Prostate gland (tissue), 2 donors: ENCODE results near the gene LTV1. TPM values are rescaled to one million over a fixed set of nuclear protein-coding genes. Genes with fewer than 3 reads are reported as not detected.

Source experiments
- DNase-seq: peaks from one replicate; pipeline ENCODE4 v3.0.0-alpha.2; 2019; ENCODE audit warnings: low spot score
- H3K27ac ChIP-seq, 2 donors: fragments of 200-600 bp; sonication (generic); 2 replicates each; pipeline ENCODE4 v1.5.1; 2017 to 2019
- H3K27me3 ChIP-seq: fragments of 200-600 bp; sonication (generic); replicated peaks from 2 replicates; pipeline ENCODE4 v1.5.1; 2019; ENCODE audit not compliant: insufficient read depth
- H3K36me3 ChIP-seq, 2 donors: fragments of 200-600 bp; sonication (generic); 1 replicate in 1 of 2; 2 replicates in 1 of 2; pipeline versions ENCODE4 v1.5.1 to v1.8.1; 2017 to 2019
- H3K4me1 ChIP-seq: fragments of 200-600 bp; sonication (generic); replicated peaks from 2 replicates; pipeline ENCODE4 v1.5.1; 2019
- H3K4me3 ChIP-seq, 2 donors: fragments of 200-600 bp; sonication (generic); 2 replicates each; pipeline ENCODE4 v1.5.1; 2017 to 2019
- H3K9me3 ChIP-seq: fragments of 200-600 bp; sonication (generic); 2 replicates; pipeline ENCODE4 v1.5.1; 2017
- POLR2A ChIP-seq: fragments of 450-650 bp; IDR thresholded peaks from one replicate; pipeline ENCODE4 v1.6.1; 2016; ENCODE audit warnings: antibody characterized with exemption, mild to moderate bottlenecking
- POLR2AphosphoS5 ChIP-seq: sonication (generic); formaldehyde crosslinking; IDR thresholded peaks from one replicate; pipeline ENCODE4 v1.6.1; 2017; ENCODE audit warnings: antibody characterized with exemption
- WGBS: methylation state at CpG from one replicate; pipeline ENCODE4 v1.1.5; 2018; 5-methylcytosine and 5-hydroxymethylcytosine counted together
- intact Hi-C: fragments of 100-400 bp; cut with DNase I; formaldehyde crosslinking; loops from one replicate; pipeline ENCODE4 v1.14.2; 2022
- total RNA-seq, 2 donors: library from RNA; depleted of rRNA; stranded (reverse); fragments of >200 nt; gene quantifications; one replicate each; pipeline ENCODE4 v1.1.0, GENCODE V29; 2016
- TF ChIP-seq, protein P1 (sequence below), 4 experiments: fragments of 200-600 bp in 2 of 4; fragments of 450-650 bp in 2 of 4; sonication (generic) in 2 of 4; IDR thresholded peaks; 1 replicate in 3 of 4; 2 replicates in 1 of 4; pipeline ENCODE4 v1.5.1; 2016 to 2019; ENCODE audit warnings: antibody characterized with exemption in 4 of 4, mild to moderate bottlenecking in 2 of 4, moderate library complexity in 2 of 4

LTV1 gene
- total RNA-seq, 2 donors from 2014 or later: 7.8 to 14.4 TPM

DNA sequence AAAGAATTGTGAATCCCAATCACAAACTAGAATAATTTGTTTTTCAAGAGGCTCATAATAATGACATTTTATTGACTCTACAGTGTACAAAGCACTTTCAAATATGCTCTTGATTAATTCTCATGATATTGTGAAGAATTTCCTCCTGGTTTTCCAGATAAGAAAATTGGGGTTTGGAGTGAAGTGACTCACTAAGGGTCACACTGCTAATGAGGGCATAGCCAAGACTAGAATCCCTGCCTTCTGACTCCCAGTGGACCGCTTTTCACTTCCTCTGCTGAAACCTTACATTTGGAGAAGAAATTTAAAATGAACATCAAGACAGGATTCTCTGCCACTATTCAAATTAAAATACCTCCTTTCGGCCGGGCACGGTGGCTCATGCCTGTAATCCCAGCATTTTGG, 38.3 kb upstream of the LTV1 start:
- WGBS: 72% methylated on average over 4 of the region's 4 CpGs
- H3K9me3 ChIP-seq: no peaks in the 10 kb centered on the region

DNA sequence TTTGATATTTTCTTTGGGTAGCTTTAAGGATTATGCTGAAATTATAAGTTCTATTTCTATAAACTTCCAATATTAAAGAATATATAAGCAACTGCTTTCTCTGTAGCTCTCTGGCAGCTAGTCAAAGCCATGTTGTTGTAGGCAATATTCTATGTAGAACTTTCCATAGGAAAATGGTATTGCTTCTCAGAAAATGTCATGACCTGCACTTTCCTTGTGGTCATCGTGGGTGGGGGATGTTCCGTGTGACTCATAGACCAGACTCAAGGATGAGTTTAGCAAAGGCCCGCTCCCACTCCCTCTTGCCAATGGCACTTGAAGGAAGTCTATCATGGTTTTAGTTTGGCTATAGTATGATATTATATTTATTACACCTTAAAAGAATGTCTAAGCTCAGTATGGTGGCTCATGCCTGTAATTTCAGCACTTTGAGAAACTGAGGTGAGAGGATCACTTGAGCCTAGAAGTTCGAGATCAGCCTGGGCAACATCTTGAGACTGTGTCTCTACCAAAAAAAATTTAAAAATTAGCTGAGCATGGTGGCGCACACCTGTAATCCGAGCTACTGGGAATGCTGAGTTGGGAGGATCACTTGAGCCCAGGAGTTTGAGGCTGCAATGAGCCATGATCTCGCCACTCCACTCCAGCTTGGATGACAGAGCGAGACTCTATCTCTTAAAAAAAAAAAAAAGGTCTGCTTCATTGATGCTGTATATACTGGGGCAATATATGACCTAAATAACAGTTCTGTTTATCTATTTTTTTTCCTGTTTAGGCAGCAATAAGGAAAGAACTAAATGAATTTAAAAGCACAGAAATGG, 36.6 kb upstream of the LTV1 start:
- no peaks in the 10 kb centered on the region for H3K9me3 ChIP-seq
- intact Hi-C loops: no loop called here
- no peak for TF ChIP-seq POLR2AphosphoS5
- TF ChIP-seq, protein P1, sequence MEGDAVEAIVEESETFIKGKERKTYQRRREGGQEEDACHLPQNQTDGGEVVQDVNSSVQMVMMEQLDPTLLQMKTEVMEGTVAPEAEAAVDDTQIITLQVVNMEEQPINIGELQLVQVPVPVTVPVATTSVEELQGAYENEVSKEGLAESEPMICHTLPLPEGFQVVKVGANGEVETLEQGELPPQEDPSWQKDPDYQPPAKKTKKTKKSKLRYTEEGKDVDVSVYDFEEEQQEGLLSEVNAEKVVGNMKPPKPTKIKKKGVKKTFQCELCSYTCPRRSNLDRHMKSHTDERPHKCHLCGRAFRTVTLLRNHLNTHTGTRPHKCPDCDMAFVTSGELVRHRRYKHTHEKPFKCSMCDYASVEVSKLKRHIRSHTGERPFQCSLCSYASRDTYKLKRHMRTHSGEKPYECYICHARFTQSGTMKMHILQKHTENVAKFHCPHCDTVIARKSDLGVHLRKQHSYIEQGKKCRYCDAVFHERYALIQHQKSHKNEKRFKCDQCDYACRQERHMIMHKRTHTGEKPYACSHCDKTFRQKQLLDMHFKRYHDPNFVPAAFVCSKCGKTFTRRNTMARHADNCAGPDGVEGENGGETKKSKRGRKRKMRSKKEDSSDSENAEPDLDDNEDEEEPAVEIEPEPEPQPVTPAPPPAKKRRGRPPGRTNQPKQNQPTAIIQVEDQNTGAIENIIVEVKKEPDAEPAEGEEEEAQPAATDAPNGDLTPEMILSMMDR (IDR thresholded peaks at IDR 0.05): no peak
- 91% methylated on average over 8 of the region's 8 CpGs for WGBS
- H3K4me1 ChIP-seq: no peaks in the 10 kb centered on the region
- no peak overlapping the region for H3K4me3 ChIP-seq
- DNase-seq: no peak
- H3K27me3 ChIP-seq: no peaks in the 10 kb centered on the region
- no peak overlapping the region for H3K27ac ChIP-seq
- no peaks in the 10 kb centered on the region for H3K36me3 ChIP-seq

More for the DNA sequence above, 38.3 kb upstream of the LTV1 start:
- Histone ChIP-seq H3K4me1 (no peaks in the 10 kb centered on the region), H3K27ac (no peak overlapping the region), H3K36me3 (no peaks in the 10 kb centered on the region), H3K27me3 (no peaks in the 10 kb centered on the region), H3K4me3 (no peak overlapping the region)
- no peak for DNase-seq
- TF ChIP-seq, protein P1 (IDR thresholded peaks at IDR 0.05): no peak
- TF ChIP-seq POLR2A: no peak
- TF ChIP-seq POLR2AphosphoS5: no peak
- intact Hi-C loops: no loop called here

DNA sequence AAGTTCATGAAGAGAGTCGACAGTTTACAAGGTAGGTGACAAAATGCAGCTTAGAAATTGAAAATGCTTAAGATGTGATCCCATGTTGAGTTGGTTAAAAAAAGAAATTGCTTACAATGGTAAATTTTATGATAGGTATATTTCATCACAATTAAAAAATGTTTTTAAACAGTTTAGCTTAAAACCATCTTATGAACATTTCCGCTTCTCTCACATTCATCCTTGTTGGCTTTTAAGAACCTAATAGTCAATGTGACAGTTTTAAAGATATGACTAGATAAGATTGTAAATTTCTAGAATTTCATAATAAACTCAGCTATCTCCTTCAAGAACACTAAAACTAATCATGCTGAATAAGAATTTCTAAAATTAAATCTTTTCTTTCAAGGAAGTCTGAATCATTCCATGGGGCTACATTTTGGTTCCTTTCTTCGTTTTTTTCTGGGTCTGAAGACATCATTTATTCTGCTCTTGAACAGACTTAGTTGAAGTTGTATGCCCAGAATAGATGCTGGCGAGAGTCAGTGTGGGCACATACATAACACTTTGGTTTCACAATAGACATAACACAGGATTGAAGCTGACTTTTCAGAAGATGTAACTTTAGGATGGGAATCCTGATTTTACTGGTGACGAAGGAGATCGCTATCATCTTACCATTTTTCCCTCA, 35.9 kb upstream of the LTV1 start:
- Histone ChIP-seq H3K27me3 (no peaks in the 10 kb centered on the region), H3K4me3 (no peak overlapping the region), H3K36me3 (no peaks in the 10 kb centered on the region), H3K27ac (no peak overlapping the region), H3K9me3 (no peaks in the 10 kb centered on the region), H3K4me1 (no peaks in the 10 kb centered on the region)
- DNase-seq: no peak
- intact Hi-C loops: no loop called here
- TF ChIP-seq POLR2AphosphoS5 (no peak), POLR2A (no peak)
- TF ChIP-seq, protein P1 (IDR thresholded peaks at IDR 0.05): no peak
- WGBS: 89% methylated on average over 6 of the region's 6 CpGs

DNA sequence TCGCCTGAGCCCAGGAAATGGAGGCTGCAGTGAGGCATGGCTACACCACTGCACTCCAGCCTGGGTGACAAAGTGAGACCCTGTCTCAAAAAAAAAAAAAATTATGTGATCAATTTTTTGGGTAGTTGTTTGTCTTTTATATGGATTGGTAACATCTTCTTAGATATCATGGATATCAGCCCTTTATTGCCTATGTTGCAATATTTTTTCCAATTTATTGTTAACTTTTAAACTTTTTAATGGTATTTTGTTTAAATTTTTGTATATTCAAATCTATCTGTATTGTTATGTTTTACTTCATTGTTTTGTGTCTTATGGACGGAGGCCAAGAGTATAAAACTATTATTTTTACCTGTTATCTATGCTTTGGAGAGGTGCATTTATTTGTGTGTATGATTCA, 32.4 kb upstream of the LTV1 start:
- intact Hi-C loops: no loop called here
- Histone ChIP-seq H3K36me3 (no peaks in the 10 kb centered on the region), H3K27me3 (no peaks in the 10 kb centered on the region), H3K9me3 (no peaks in the 10 kb centered on the region), H3K27ac (no peak overlapping the region), H3K4me3 (no peak overlapping the region), H3K4me1 (no peaks in the 10 kb centered on the region)
- TF ChIP-seq POLR2AphosphoS5: no peak
- TF ChIP-seq, protein P1 (IDR thresholded peaks at IDR 0.05): no peak
- TF ChIP-seq POLR2A: no peak
- 94% methylated on average over 2 of the region's 2 CpGs for WGBS
- DNase-seq: no peak
